Measurements from ENCODE around the gene CYFIP1.

DNA sequence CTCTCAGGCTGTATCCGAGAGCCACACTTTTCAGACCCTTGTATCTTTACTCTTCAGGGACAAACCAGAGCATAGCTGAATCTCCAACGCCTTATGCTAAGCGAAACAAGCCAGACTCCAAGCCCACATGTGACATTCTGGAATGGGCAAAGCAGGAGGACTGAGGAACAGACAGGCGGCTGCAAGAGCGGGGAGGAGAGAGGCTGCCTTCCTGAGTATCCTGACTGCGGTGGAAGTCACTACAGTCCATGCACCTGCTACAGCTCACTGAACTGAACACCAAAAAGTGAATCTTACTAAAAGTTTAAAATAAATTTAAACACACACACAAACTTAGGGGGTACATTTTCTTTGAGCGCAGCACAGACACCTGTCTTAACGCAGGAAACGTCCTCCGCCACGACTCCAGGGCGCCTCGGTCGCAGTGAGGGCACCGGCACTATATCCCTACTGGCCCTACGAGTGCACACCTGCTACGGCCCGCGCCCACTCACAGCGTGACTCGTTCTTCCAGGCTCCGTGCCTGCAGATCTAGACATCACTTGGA lies 1.4 kb downstream of the CYFIP1 start:
- TF ChIP-seq CTCF (IDR thresholded peaks at IDR 0.05; ENCODE audit: insufficient read depth, low read length) (no peak), POLR2AphosphoS5 (IDR thresholded peaks at IDR 0.05; ENCODE audit: low read depth) (no peak), SPI1 (IDR thresholded peaks at IDR 0.05; ENCODE audit: borderline replicate concordance, low read depth) (no peak), GABPA (IDR thresholded peaks at IDR 0.05; ENCODE audit: low read depth) (no peak)
- TF ChIP-seq, protein P1, sequence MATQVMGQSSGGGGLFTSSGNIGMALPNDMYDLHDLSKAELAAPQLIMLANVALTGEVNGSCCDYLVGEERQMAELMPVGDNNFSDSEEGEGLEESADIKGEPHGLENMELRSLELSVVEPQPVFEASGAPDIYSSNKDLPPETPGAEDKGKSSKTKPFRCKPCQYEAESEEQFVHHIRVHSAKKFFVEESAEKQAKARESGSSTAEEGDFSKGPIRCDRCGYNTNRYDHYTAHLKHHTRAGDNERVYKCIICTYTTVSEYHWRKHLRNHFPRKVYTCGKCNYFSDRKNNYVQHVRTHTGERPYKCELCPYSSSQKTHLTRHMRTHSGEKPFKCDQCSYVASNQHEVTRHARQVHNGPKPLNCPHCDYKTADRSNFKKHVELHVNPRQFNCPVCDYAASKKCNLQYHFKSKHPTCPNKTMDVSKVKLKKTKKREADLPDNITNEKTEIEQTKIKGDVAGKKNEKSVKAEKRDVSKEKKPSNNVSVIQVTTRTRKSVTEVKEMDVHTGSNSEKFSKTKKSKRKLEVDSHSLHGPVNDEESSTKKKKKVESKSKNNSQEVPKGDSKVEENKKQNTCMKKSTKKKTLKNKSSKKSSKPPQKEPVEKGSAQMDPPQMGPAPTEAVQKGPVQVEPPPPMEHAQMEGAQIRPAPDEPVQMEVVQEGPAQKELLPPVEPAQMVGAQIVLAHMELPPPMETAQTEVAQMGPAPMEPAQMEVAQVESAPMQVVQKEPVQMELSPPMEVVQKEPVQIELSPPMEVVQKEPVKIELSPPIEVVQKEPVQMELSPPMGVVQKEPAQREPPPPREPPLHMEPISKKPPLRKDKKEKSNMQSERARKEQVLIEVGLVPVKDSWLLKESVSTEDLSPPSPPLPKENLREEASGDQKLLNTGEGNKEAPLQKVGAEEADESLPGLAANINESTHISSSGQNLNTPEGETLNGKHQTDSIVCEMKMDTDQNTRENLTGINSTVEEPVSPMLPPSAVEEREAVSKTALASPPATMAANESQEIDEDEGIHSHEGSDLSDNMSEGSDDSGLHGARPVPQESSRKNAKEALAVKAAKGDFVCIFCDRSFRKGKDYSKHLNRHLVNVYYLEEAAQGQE (IDR thresholded peaks at IDR 0.05; ENCODE audit: insufficient replicate concordance, low read depth) = no peak

All from HL-60 (cell line).